ENCODE results near the gene CNTNAP2.

The CNTNAP2 gene

DNA sequence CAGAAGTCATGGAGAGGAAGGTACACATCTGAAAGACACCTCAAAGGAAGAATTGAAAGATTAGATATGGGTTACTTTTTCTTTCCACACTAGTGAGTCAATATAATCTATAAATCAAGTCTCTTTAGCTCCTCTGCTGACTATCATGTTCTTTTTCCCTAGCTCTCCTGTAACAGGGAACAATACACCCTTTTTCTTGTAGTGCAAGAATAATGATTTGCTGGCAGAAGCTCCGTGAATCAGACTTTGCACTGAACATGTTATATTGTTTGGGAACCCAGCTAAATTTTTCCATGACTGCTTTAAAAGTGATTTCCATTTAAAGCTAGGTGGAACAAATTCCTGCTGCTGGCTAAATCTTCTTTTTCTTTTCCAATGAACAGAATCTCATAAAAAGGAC is 1717.4 kb downstream of the CNTNAP2 start:
- H3K27ac ChIP-seq (ENCODE audit: low read depth, low read length) = no peak overlapping the region
- H2BK120ac ChIP-seq (ENCODE audit: low read depth, low read length) = no peak overlapping the region
- H2BK5ac ChIP-seq (ENCODE audit: low read length) = no peak overlapping the region
- no peak overlapping the region for H3K18ac ChIP-seq (ENCODE audit: low read length)
- H3K56ac ChIP-seq (ENCODE audit: low read length) = no peak overlapping the region
- H2AK5ac ChIP-seq (ENCODE audit: low read length) = no peak overlapping the region
- H3K23ac ChIP-seq (ENCODE audit: low read length) = no peak overlapping the region
- no peak overlapping the region for H4K5ac ChIP-seq (ENCODE audit: low read length)
- H3K4me2 ChIP-seq (ENCODE audit: low read length) = no peak overlapping the region
- DNase-seq = no peak
- no peaks in the 10 kb centered on the region for H3K79me1 ChIP-seq (ENCODE audit: low read length)
- H4K8ac ChIP-seq (ENCODE audit: low read depth, low read length) = no peak overlapping the region
- no peaks in the 10 kb centered on the region for H3K4me1 ChIP-seq (ENCODE audit: control insufficient read depth, low read depth, low read length)
- H3K79me2 ChIP-seq (ENCODE audit: control insufficient read depth, insufficient read depth, low read length) = no peaks in the 10 kb centered on the region
- WGBS (ENCODE audit: extremely low coverage, insufficient coverage, low lambda C conversion rate) = no CpG with 5 or more reads among the region's 1 CpG
- no peak overlapping the region for H3K9ac ChIP-seq (ENCODE audit: low read length)
- H3K27me3 ChIP-seq (ENCODE audit: insufficient read depth, low read length, poor library complexity) = no peaks in the 10 kb centered on the region
- no peak overlapping the region for H2BK15ac ChIP-seq (replicated peaks; ENCODE audit: low read depth)
- no peak overlapping the region for H3K4ac ChIP-seq (ENCODE audit: low read depth, low read length)
- H3K4me3 ChIP-seq (ENCODE audit: low read length) = no peak overlapping the region
- H3K36me3 ChIP-seq (ENCODE audit: control insufficient read depth, insufficient read depth, low read length) = no peaks in the 10 kb centered on the region

DNA sequence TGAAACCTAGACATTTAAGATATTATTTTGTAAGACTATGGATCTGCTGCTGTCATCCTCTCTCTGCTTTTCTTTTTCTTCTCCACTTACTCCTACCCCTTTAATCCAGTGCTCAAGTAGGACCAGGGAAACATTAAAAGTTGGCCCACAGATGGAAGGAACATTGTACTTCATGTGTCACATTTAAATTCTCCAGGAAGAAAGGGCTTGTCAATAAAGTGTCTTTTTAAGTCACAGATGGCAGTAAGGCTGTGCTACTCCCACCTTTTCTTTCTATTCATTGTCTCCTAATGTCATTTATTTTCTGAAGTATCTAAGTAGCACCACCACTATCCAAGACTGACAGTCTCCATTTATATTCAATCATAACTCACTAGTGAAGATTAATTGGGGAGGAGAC is 1736.2 kb downstream of the CNTNAP2 start:
- Histone ChIP-seq H2BK120ac (ENCODE audit: low read depth, low read length) (no peak overlapping the region), H2AK5ac (ENCODE audit: low read length) (no peak overlapping the region), H3K18ac (ENCODE audit: low read length) (no peak overlapping the region), H3K4ac (ENCODE audit: low read depth, low read length) (no peak overlapping the region), H3K79me2 (ENCODE audit: control insufficient read depth, insufficient read depth, low read length) (no peaks in the 10 kb centered on the region), H3K9ac (ENCODE audit: low read length) (no peak overlapping the region), H3K79me1 (ENCODE audit: low read length) (no peaks in the 10 kb centered on the region), H3K4me1 (ENCODE audit: control insufficient read depth, low read depth, low read length) (no peaks in the 10 kb centered on the region), H2BK15ac (replicated peaks; ENCODE audit: low read depth) (no peak overlapping the region), H3K4me3 (ENCODE audit: low read length) (no peak overlapping the region), H4K8ac (ENCODE audit: low read depth, low read length) (no peak overlapping the region), H2BK5ac (ENCODE audit: low read length) (no peak overlapping the region), H3K36me3 (ENCODE audit: control insufficient read depth, insufficient read depth, low read length) (no peaks in the 10 kb centered on the region), H3K56ac (ENCODE audit: low read length) (no peak overlapping the region), H3K23ac (ENCODE audit: low read length) (no peak overlapping the region), H4K5ac (ENCODE audit: low read length) (no peak overlapping the region), H3K4me2 (ENCODE audit: low read length) (no peak overlapping the region), H3K27ac (ENCODE audit: low read depth, low read length) (no peak overlapping the region), H3K27me3 (ENCODE audit: insufficient read depth, low read length, poor library complexity) (no peaks in the 10 kb centered on the region)
- DNase-seq = no peak

DNA sequence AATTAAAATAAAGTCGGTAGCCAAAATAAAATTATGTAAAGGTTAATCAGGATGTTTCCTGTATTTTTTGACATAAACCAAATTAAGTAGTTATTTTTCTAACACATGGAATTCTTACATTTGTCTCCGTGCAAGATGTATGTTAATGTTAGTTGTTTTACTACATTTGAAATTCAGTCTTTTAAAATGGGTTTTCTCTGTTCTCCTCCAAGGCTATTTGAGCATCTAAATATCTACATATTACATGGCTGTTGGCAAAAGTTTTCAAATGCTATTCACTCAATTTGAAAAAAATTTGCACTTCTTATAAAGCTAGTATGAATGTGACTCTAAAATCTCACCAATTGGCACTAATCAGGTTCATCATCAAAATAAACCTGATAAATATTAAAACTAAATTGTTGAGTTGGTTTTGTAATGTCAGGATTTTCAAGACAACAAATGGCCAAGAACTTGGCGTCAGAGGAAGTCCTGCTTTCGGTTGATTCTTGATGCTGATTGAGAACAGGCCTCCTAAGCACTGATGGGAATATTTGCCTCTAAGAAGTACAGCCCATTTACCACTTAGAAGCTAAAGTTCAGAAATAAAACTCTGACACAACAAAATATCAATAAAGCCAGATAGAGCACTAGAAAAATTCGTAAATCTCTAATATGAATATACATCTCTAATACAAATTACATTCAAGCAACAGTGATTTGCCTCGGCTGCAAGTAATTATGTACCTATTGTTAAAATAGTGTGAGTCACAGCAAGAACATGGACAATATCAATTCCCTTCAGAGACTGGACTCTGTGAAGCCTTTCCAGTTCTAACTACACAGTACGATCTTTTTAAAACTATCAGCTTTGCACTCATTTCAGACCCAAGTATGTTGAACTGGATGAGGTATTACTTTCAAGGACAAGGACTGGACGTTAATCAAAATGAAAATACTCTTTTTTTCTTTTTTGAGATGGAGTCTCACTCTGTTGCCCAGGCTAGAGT is 1740.8 kb downstream of the CNTNAP2 start:
- Histone ChIP-seq H2BK5ac (ENCODE audit: low read length) (no peak overlapping the region), H3K79me1 (ENCODE audit: low read length) (no peaks in the 10 kb centered on the region), H4K8ac (ENCODE audit: low read depth, low read length) (no peak overlapping the region), H3K79me2 (ENCODE audit: control insufficient read depth, insufficient read depth, low read length) (no peaks in the 10 kb centered on the region), H3K18ac (ENCODE audit: low read length) (no peak overlapping the region), H3K9ac (ENCODE audit: low read length) (no peak overlapping the region), H2BK15ac (replicated peaks; ENCODE audit: low read depth) (no peak overlapping the region), H3K4me3 (ENCODE audit: low read length) (no peak overlapping the region), H3K4ac (ENCODE audit: low read depth, low read length) (no peak overlapping the region), H3K36me3 (ENCODE audit: control insufficient read depth, insufficient read depth, low read length) (no peaks in the 10 kb centered on the region), H2AK5ac (ENCODE audit: low read length) (no peak overlapping the region), H3K56ac (ENCODE audit: low read length) (no peak overlapping the region), H3K4me1 (ENCODE audit: control insufficient read depth, low read depth, low read length) (no peaks in the 10 kb centered on the region), H3K27me3 (ENCODE audit: insufficient read depth, low read length, poor library complexity) (no peaks in the 10 kb centered on the region), H3K27ac (ENCODE audit: low read depth, low read length) (no peak overlapping the region), H3K4me2 (ENCODE audit: low read length) (no peak overlapping the region), H3K23ac (ENCODE audit: low read length) (no peak overlapping the region), H4K5ac (ENCODE audit: low read length) (no peak overlapping the region), H2BK120ac (ENCODE audit: low read depth, low read length) (no peak overlapping the region)
- no peak for DNase-seq
- WGBS (ENCODE audit: extremely low coverage, insufficient coverage, low lambda C conversion rate) = 100% methylated on average over 1 of the region's 8 CpGs

DNA sequence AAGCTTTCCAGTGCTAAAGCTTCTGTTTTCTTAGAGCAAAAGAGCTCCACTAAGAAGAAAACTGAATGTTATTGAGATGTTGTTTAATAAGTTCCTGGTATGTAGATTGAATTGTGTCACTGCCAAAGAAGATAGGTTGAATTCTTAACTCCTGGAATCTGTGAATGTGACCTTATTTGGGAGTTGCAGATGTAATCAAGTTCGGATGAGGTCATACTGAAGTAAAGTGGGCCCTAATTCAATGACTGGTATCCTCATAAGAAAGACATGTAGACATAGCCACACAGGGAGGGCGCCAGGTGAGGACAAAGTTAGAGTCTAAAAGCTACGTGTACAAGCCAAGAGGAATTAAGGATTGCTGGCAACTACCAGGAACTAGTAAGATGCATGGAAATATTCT is 1741.8 kb downstream of the CNTNAP2 start:
- WGBS (ENCODE audit: extremely low coverage, insufficient coverage, low lambda C conversion rate) = no CpG with 5 or more reads among the region's 3 CpGs
- H3K4me3 ChIP-seq (ENCODE audit: low read length) = no peak overlapping the region
- H3K18ac ChIP-seq (ENCODE audit: low read length) = no peak overlapping the region
- no peak overlapping the region for H2BK15ac ChIP-seq (replicated peaks; ENCODE audit: low read depth)
- H3K4ac ChIP-seq (ENCODE audit: low read depth, low read length) = no peak overlapping the region
- H3K27ac ChIP-seq (ENCODE audit: low read depth, low read length) = no peak overlapping the region
- H3K4me2 ChIP-seq (ENCODE audit: low read length) = no peak overlapping the region
- H2BK5ac ChIP-seq (ENCODE audit: low read length) = no peak overlapping the region
- peak; percentile 63 for DNase-seq
- H4K8ac ChIP-seq (ENCODE audit: low read depth, low read length) = no peak overlapping the region
- H4K5ac ChIP-seq (ENCODE audit: low read length) = no peak overlapping the region
- H3K79me2 ChIP-seq (ENCODE audit: control insufficient read depth, insufficient read depth, low read length) = no peaks in the 10 kb centered on the region
- no peaks in the 10 kb centered on the region for H3K27me3 ChIP-seq (ENCODE audit: insufficient read depth, low read length, poor library complexity)
- H3K79me1 ChIP-seq (ENCODE audit: low read length) = no peaks in the 10 kb centered on the region
- H3K4me1 ChIP-seq (ENCODE audit: control insufficient read depth, low read depth, low read length) = no peaks in the 10 kb centered on the region
- H3K23ac ChIP-seq (ENCODE audit: low read length) = no peak overlapping the region
- no peak overlapping the region for H3K9ac ChIP-seq (ENCODE audit: low read length)
- no peaks in the 10 kb centered on the region for H3K36me3 ChIP-seq (ENCODE audit: control insufficient read depth, insufficient read depth, low read length)
- no peak overlapping the region for H3K56ac ChIP-seq (ENCODE audit: low read length)
- H2BK120ac ChIP-seq (ENCODE audit: low read depth, low read length) = no peak overlapping the region
- H2AK5ac ChIP-seq (ENCODE audit: low read length) = no peak overlapping the region

DNA sequence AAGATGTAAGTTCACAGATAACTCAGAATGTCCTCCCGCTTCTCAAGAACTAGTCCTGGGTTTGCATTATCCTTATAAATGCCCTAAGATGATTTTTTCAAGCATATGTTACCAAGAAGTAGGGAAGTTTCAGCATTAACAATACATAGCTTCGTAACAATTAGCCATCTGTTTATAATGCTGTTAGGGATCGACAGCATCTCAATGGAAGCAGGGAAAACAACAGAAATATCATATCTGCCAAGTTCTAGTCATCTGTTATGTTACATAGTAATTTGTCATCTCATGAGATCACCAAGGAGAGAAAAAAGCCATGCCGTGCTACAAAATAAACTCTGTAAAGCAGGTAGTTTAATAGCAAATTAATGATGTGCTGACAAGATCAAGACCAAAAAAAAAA is 1742.4 kb downstream of the CNTNAP2 start:
- no peak overlapping the region for H2BK120ac ChIP-seq (ENCODE audit: low read depth, low read length)
- no peak overlapping the region for H3K18ac ChIP-seq (ENCODE audit: low read length)
- no peak overlapping the region for H3K27ac ChIP-seq (ENCODE audit: low read depth, low read length)
- no peaks in the 10 kb centered on the region for H3K79me1 ChIP-seq (ENCODE audit: low read length)
- H2BK15ac ChIP-seq (replicated peaks; ENCODE audit: low read depth) = no peak overlapping the region
- no peak overlapping the region for H3K4me2 ChIP-seq (ENCODE audit: low read length)
- no peak overlapping the region for H4K5ac ChIP-seq (ENCODE audit: low read length)
- no peak overlapping the region for H3K4ac ChIP-seq (ENCODE audit: low read depth, low read length)
- no peaks in the 10 kb centered on the region for H3K27me3 ChIP-seq (ENCODE audit: insufficient read depth, low read length, poor library complexity)
- H2BK5ac ChIP-seq (ENCODE audit: low read length) = no peak overlapping the region
- H4K8ac ChIP-seq (ENCODE audit: low read depth, low read length) = no peak overlapping the region
- no peaks in the 10 kb centered on the region for H3K36me3 ChIP-seq (ENCODE audit: control insufficient read depth, insufficient read depth, low read length)
- no peak overlapping the region for H3K56ac ChIP-seq (ENCODE audit: low read length)
- H3K23ac ChIP-seq (ENCODE audit: low read length) = no peak overlapping the region
- H3K79me2 ChIP-seq (ENCODE audit: control insufficient read depth, insufficient read depth, low read length) = no peaks in the 10 kb centered on the region
- H3K4me3 ChIP-seq (ENCODE audit: low read length) = no peak overlapping the region
- no peaks in the 10 kb centered on the region for H3K4me1 ChIP-seq (ENCODE audit: control insufficient read depth, low read depth, low read length)
- WGBS (ENCODE audit: extremely low coverage, insufficient coverage, low lambda C conversion rate) = no CpG with 5 or more reads among the region's 4 CpGs
- DNase-seq = no peak
- no peak overlapping the region for H3K9ac ChIP-seq (ENCODE audit: low read length)
- H2AK5ac ChIP-seq (ENCODE audit: low read length) = no peak overlapping the region

DNA sequence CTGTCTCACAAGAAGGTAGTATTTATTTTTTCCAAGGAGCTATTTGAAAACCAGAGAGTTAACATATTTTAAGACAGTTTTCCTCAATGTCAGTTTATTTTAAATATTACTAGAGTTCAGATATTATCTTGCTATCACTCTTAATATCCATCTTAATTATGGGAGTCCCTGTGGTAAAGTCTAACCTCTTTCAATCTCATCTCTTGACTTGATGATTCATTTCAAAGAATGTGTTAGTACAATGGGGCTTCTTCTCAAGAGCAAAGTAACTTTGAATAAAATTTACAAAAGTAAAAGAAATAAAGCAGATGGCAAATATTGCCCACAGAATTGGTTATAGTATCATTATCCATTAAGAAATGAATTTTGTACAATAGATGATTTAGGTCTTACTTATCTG is 1742.9 kb downstream of the CNTNAP2 start:
- Histone ChIP-seq H4K5ac (ENCODE audit: low read length) (no peak overlapping the region), H4K8ac (ENCODE audit: low read depth, low read length) (no peak overlapping the region), H3K56ac (ENCODE audit: low read length) (no peak overlapping the region), H3K4me2 (ENCODE audit: low read length) (no peak overlapping the region), H3K36me3 (ENCODE audit: control insufficient read depth, insufficient read depth, low read length) (no peaks in the 10 kb centered on the region), H3K79me2 (ENCODE audit: control insufficient read depth, insufficient read depth, low read length) (no peaks in the 10 kb centered on the region), H3K4me1 (ENCODE audit: control insufficient read depth, low read depth, low read length) (no peaks in the 10 kb centered on the region), H3K79me1 (ENCODE audit: low read length) (no peaks in the 10 kb centered on the region), H3K9ac (ENCODE audit: low read length) (no peak overlapping the region), H3K23ac (ENCODE audit: low read length) (no peak overlapping the region), H2BK5ac (ENCODE audit: low read length) (no peak overlapping the region), H3K4me3 (ENCODE audit: low read length) (no peak overlapping the region), H3K18ac (ENCODE audit: low read length) (no peak overlapping the region), H2BK120ac (ENCODE audit: low read depth, low read length) (no peak overlapping the region), H3K27ac (ENCODE audit: low read depth, low read length) (no peak overlapping the region), H2BK15ac (replicated peaks; ENCODE audit: low read depth) (no peak overlapping the region), H3K27me3 (ENCODE audit: insufficient read depth, low read length, poor library complexity) (no peaks in the 10 kb centered on the region), H3K4ac (ENCODE audit: low read depth, low read length) (no peak overlapping the region), H2AK5ac (ENCODE audit: low read length) (no peak overlapping the region)
- no peak for DNase-seq
